Keratinocyte (primary cell): ENCODE results near the gene C1orf174. TPM values are rescaled to one million over a fixed set of nuclear protein-coding genes. Genes with fewer than 3 reads are reported as not detected.

Experiments
- DNase-seq: peaks from one replicate; pipeline ENCODE4 v3.0.0-alpha.2; 2011; ENCODE audit warnings: low read depth, missing footprints, low spot score
- FAIRE-seq: peaks from 2 replicates; lab custom pipeline; 2011; peaks lifted over from hg19 to GRCh38; lab: Jason Lieb, UNC
- H2AFZ ChIP-seq: 2 replicates; pipeline ENCODE4 v1.6.0; 2012; ENCODE audit warnings: low read length, control low read depth, inconsistent platforms; ENCODE audit not compliant: control insufficient read depth
- H3K27ac ChIP-seq: 2 replicates; pipeline ENCODE4 v1.5.1; 2011; ENCODE audit warnings: low read length; ENCODE audit not compliant: control insufficient read depth, insufficient read depth
- H3K27me3 ChIP-seq: 3 replicates; pipeline ENCODE4 v1.6.0; 2011; ENCODE audit warnings: low read length; ENCODE audit not compliant: control insufficient read depth, insufficient read depth; ENCODE audit errors: extremely low read depth
- H3K36me3 ChIP-seq, 2 experiments: 2 replicates in 1 of 2; 3 replicates in 1 of 2; pipeline ENCODE4 v1.5.1; 2011; ENCODE audit warnings: low read length in 2 of 2, mild to moderate bottlenecking in 1 of 2; ENCODE audit not compliant: control insufficient read depth in 2 of 2, insufficient read depth in 2 of 2; ENCODE audit errors: extremely low read depth in 1 of 2
- H3K4me1 ChIP-seq: 3 replicates; pipeline ENCODE4 v1.5.1; 2011; ENCODE audit warnings: low read length; ENCODE audit not compliant: control insufficient read depth, insufficient read depth; ENCODE audit errors: extremely low read depth
- H3K4me2 ChIP-seq: 3 replicates; pipeline ENCODE4 v1.6.0; 2011; ENCODE audit warnings: low read depth, low read length; ENCODE audit not compliant: control insufficient read depth, insufficient read depth; ENCODE audit errors: extremely low read depth
- H3K4me3 ChIP-seq, 3 experiments: fragments of 200-600 bp in 1 of 3; sonication (generic) in 1 of 3; 2 replicates in 2 of 3; 3 replicates in 1 of 3; pipeline ENCODE4 v1.5.1; 2011 to 2016; ENCODE audit warnings: low read length in 3 of 3, mild to moderate bottlenecking in 3 of 3, control low read depth in 2 of 3, inconsistent platforms in 1 of 3, low read depth in 1 of 3, mixed read lengths in 1 of 3, mixed run types in 1 of 3, moderate library complexity in 1 of 3; ENCODE audit not compliant: control insufficient read depth in 2 of 3, insufficient read depth in 2 of 3; ENCODE audit errors: extremely low read depth in 1 of 3
- H3K79me2 ChIP-seq: 2 replicates; pipeline ENCODE4 v1.6.0; 2012; ENCODE audit warnings: low read length; ENCODE audit not compliant: control insufficient read depth, insufficient read depth
- H3K9ac ChIP-seq: 3 replicates; pipeline ENCODE4 v1.6.0; 2011; ENCODE audit warnings: low read length; ENCODE audit not compliant: control insufficient read depth, insufficient read depth; ENCODE audit errors: extremely low read depth
- H3K9me1 ChIP-seq: 3 replicates; pipeline ENCODE4 v1.6.0; 2011; ENCODE audit warnings: low read length; ENCODE audit not compliant: control insufficient read depth, insufficient read depth; ENCODE audit errors: extremely low read depth
- H3K9me3 ChIP-seq: 2 replicates; pipeline ENCODE4 v1.5.1; 2012; ENCODE audit warnings: low read depth, low read length; ENCODE audit not compliant: control insufficient read depth
- H4K20me1 ChIP-seq: 3 replicates; pipeline ENCODE4 v1.6.0; 2011; ENCODE audit warnings: low read length; ENCODE audit not compliant: control insufficient read depth, insufficient read depth; ENCODE audit errors: extremely low read depth
- CTCF ChIP-seq, 3 experiments: IDR thresholded peaks in 1 of 3; conservative IDR thresholded peaks in 1 of 3; optimal IDR thresholded peaks in 1 of 3; 2 replicates in 2 of 3; 3 replicates in 1 of 3; pipeline versions ENCODE3 to v1.5.1; 2011; ENCODE audit warnings: low read length in 3 of 3, mild to moderate bottlenecking in 3 of 3, moderate library complexity in 2 of 3, control low read depth in 1 of 3, inconsistent platforms in 1 of 3; ENCODE audit not compliant: insufficient read depth in 2 of 3; ENCODE audit errors: extremely low read depth in 1 of 3
- EZH2 ChIP-seq: IDR thresholded peaks from one replicate; pipeline ENCODE4 v1.6.1; 2012; ENCODE audit warnings: inconsistent platforms, mild to moderate bottlenecking, low read length, moderate library complexity
- dilution Hi-C: fragments of 300-500 bp; cut with MboI; formaldehyde crosslinking; loops from one replicate; pipeline ENCODE4 v1.7.0; 2020; ENCODE audit warnings: low sequenced_read_pairs; ENCODE audit not compliant: extremely low pct_ligation_motif_present
- polyA plus RNA-seq, 5 experiments: library from polyadenylated mRNA; depleted of rRNA in 3 of 5; stranded (reverse) in 3 of 5; stranded (forward) in 1 of 5; unstranded in 1 of 5; fragments of >200 nt; gene quantifications; 1 replicate in 1 of 5; 2 replicates in 3 of 5; 3 replicates in 1 of 5; pipeline versions ENCODE4 v1.2.1 to v1.2.3, GENCODE V29; 2011 to 2012; ENCODE audit warnings: missing spikeins in 2 of 5, low read depth in 1 of 5, low replicate concordance in 1 of 5

Gene C1orf174
- polyA plus RNA-seq, 1 donor (not counting 4 experiments of a cell fraction or from before 2014, with no cell fraction given): 26.8 TPM

- Histone ChIP-seq H3K27me3 (no peaks in the 10 kb centered on the region), H3K9me3 (no peaks in the 10 kb centered on the region), H3K27ac (no peak overlapping the region), H2AFZ (no peak overlapping the region), H3K4me3 (no peak overlapping the region), H4K20me1 (peaks cover 12% of the 10 kb centered on the region), H3K9ac (no peak overlapping the region), H3K9me1 (no peaks in the 10 kb centered on the region), H3K79me2 (peaks cover 62% of the 10 kb centered on the region), H3K4me2 (no peak overlapping the region), H3K4me1 (peaks cover 3% of the 10 kb centered on the region), H3K36me3 (peaks cover 16 to 18% of the 10 kb centered on the region in 2 experiments)
- FAIRE-seq (no peak), DNase-seq (no peak)
- dilution Hi-C loops: no loop called here
- no peak for TF ChIP-seq EZH2
- TF ChIP-seq CTCF (optimal IDR thresholded peaks at IDR 0.05 in 1 of 3, IDR thresholded peaks at IDR 0.05 in 1 of 3, conservative IDR thresholded peaks at IDR 0.05 in 1 of 3; ENCODE audit: extremely low read depth in 1 of 3, insufficient read depth in 2 of 3, low read length in 3 of 3): no peak
These were observed 5.3 kb downstream of the C1orf174 start for GRCh38 chr1:3894626-3895278.

GRCh38 chr1:3893190-3893589 lies 6.9 kb downstream of the C1orf174 start:
- Histone ChIP-seq H3K27ac (no peak overlapping the region), H3K4me3 (no peak overlapping the region), H3K9ac (no peak overlapping the region), H4K20me1 (peaks cover 12% of the 10 kb centered on the region), H3K36me3 (peaks cover 17 to 19% of the 10 kb centered on the region in 2 experiments), H3K9me3 (no peaks in the 10 kb centered on the region), H3K9me1 (no peaks in the 10 kb centered on the region), H3K27me3 (no peaks in the 10 kb centered on the region), H3K4me2 (no peak overlapping the region), H2AFZ (no peak overlapping the region), H3K79me2 (peaks cover 46% of the 10 kb centered on the region), H3K4me1 (no peaks in the 10 kb centered on the region)
- no peak for FAIRE-seq
- dilution Hi-C loops: no loop called here
- no peak for DNase-seq
- TF ChIP-seq EZH2 (no peak), CTCF (optimal IDR thresholded peaks at IDR 0.05 in 1 of 3, IDR thresholded peaks at IDR 0.05 in 1 of 3, conservative IDR thresholded peaks at IDR 0.05 in 1 of 3; ENCODE audit: extremely low read depth in 1 of 3, insufficient read depth in 2 of 3, low read length in 3 of 3) (no peak)
